HEK293 (cell line): ENCODE measurements around the gene ANKUB1.

Source experiments
- CTCF ChIA-PET: fragments of 350-600 bp; formaldehyde crosslinking; extraction: SDS; loops from one replicate; lab custom pipeline; 2021; ENCODE audit warnings: antibody characterized with exemption; lab: Yijun Ruan, JAX
- POLR2A ChIA-PET: fragments of 300-600 bp; formaldehyde crosslinking; extraction: SDS; loops from one replicate; lab custom pipeline; 2020; ENCODE audit warnings: antibody characterized with exemption, inconsistent platforms; lab: Yijun Ruan, JAX
- H3K27ac ChIP-seq: fragments of 200-500 bp; sonication (Bioruptor generic); 2 replicates; pipeline ENCODE4 v1.5.1; 2014; ENCODE audit warnings: low read depth, low read length, control low read depth, inconsistent platforms; ENCODE audit errors: extremely low read depth
- H3K36me3 ChIP-seq, 2 experiments: fragments of 200-500 bp in 1 of 2; sonication (Bioruptor generic) in 1 of 2; 1 replicate in 1 of 2; 2 replicates in 1 of 2; pipeline ENCODE4 v1.5.1; 2014 to 2017; ENCODE audit warnings: inconsistent platforms in 2 of 2, low read length in 2 of 2; ENCODE audit not compliant: control insufficient read depth in 2 of 2, insufficient read depth in 1 of 2
- H3K4me1 ChIP-seq: fragments of 200-500 bp; sonication (Bioruptor generic); 2 replicates; pipeline ENCODE4 v1.5.1; 2014; ENCODE audit warnings: mild to moderate bottlenecking, low read length, inconsistent platforms; ENCODE audit not compliant: control insufficient read depth, insufficient read depth
- H3K4me3 ChIP-seq: 2 replicates; pipeline ENCODE4 v1.5.1; 2011; ENCODE audit warnings: low read depth, mild to moderate bottlenecking, control low read depth, low read length, moderate library complexity
- H3K9me3 ChIP-seq: fragments of 200-500 bp; sonication (Bioruptor generic); 2 replicates; pipeline ENCODE4 v1.5.1; 2014; ENCODE audit warnings: low read depth, low read length, inconsistent platforms; ENCODE audit not compliant: control insufficient read depth, insufficient read depth
- FEZF1 ChIP-seq: fragments of 450-650 bp; formaldehyde crosslinking; IDR thresholded peaks from 2 replicates; pipeline ENCODE4 v1.5.1; 2016; ENCODE audit warnings: missing biosample characterization, missing genetic modification characterization
- MYNN ChIP-seq: fragments of 450-650 bp; formaldehyde crosslinking; IDR thresholded peaks from 2 replicates; pipeline ENCODE4 v1.5.1; 2016; ENCODE audit warnings: missing biosample characterization, missing genetic modification characterization, borderline replicate concordance
- PRDM1 ChIP-seq: fragments of 450-650 bp; formaldehyde crosslinking; IDR thresholded peaks from 2 replicates; pipeline ENCODE4; 2016; ENCODE audit warnings: missing biosample characterization, missing genetic modification characterization
- SCRT1 ChIP-seq: fragments of 450-650 bp; formaldehyde crosslinking; IDR thresholded peaks from 2 replicates; pipeline ENCODE4 v1.5.1; 2016; ENCODE audit warnings: missing biosample characterization, missing genetic modification characterization, borderline replicate concordance
- SCRT2 ChIP-seq: fragments of 450-650 bp; formaldehyde crosslinking; IDR thresholded peaks from 2 replicates; pipeline ENCODE4 v1.5.1; 2016; ENCODE audit warnings: missing biosample characterization, missing genetic modification characterization
- YY2 ChIP-seq: fragments of 450-650 bp; formaldehyde crosslinking; IDR thresholded peaks from 2 replicates; pipeline ENCODE4 v1.5.1; 2016; ENCODE audit warnings: missing biosample characterization, missing genetic modification characterization
- ZBTB21 ChIP-seq: fragments of 450-650 bp; formaldehyde crosslinking; IDR thresholded peaks from 2 replicates; pipeline ENCODE4 v1.5.1; 2017; ENCODE audit warnings: missing biosample characterization, missing genetic modification characterization
- ZNF132 ChIP-seq: fragments of 450-650 bp; formaldehyde crosslinking; IDR thresholded peaks from 2 replicates; pipeline ENCODE4 v1.5.1; 2017; ENCODE audit warnings: missing biosample characterization, missing genetic modification characterization, borderline replicate concordance
- ZNF16 ChIP-seq: fragments of 450-650 bp; formaldehyde crosslinking; IDR thresholded peaks from 2 replicates; pipeline ENCODE4 v1.5.1; 2016; ENCODE audit warnings: low read depth, missing biosample characterization, missing genetic modification characterization
- ZNF169 ChIP-seq: fragments of 450-650 bp; formaldehyde crosslinking; IDR thresholded peaks from 2 replicates; pipeline ENCODE4 v1.5.1; 2016; ENCODE audit warnings: missing biosample characterization, missing genetic modification characterization
- ZNF184 ChIP-seq: fragments of 450-650 bp; IDR thresholded peaks from 2 replicates; pipeline ENCODE4 v1.5.1; 2018; ENCODE audit warnings: missing biosample characterization, mild to moderate bottlenecking, missing genetic modification characterization
- ZNF416 ChIP-seq: fragments of 450-650 bp; formaldehyde crosslinking; IDR thresholded peaks from 2 replicates; pipeline ENCODE4 v1.5.1; 2016; ENCODE audit warnings: missing biosample characterization, missing genetic modification characterization
- ZNF423 ChIP-seq: fragments of 450-650 bp; formaldehyde crosslinking; IDR thresholded peaks from 2 replicates; pipeline ENCODE4 v1.5.1; 2016; ENCODE audit warnings: missing biosample characterization, missing genetic modification characterization
- ZNF624 ChIP-seq: fragments of 450-650 bp; formaldehyde crosslinking; IDR thresholded peaks from 2 replicates; pipeline ENCODE4 v1.5.1; 2017; ENCODE audit warnings: missing biosample characterization, missing genetic modification characterization
- ZNF670 ChIP-seq: fragments of 450-650 bp; formaldehyde crosslinking; IDR thresholded peaks from 2 replicates; pipeline ENCODE4 v1.5.1; 2016; ENCODE audit warnings: missing biosample characterization, missing genetic modification characterization, low read depth
- ZSCAN23 ChIP-seq: fragments of 450-650 bp; formaldehyde crosslinking; IDR thresholded peaks from 2 replicates; pipeline ENCODE4 v1.5.1; 2016; ENCODE audit warnings: missing biosample characterization, missing genetic modification characterization
- TF ChIP-seq, protein P1 (sequence below): fragments of 450-650 bp; formaldehyde crosslinking; IDR thresholded peaks from 2 replicates; pipeline ENCODE4 v1.5.1; 2016; ENCODE audit warnings: missing biosample characterization, missing genetic modification characterization
- TF ChIP-seq, protein P2 (sequence below): fragments of 450-650 bp; formaldehyde crosslinking; IDR thresholded peaks from 2 replicates; pipeline ENCODE4 v1.5.1; 2016; ENCODE audit warnings: missing biosample characterization, missing genetic modification characterization
- TF ChIP-seq, protein P3 (sequence below): fragments of 450-650 bp; formaldehyde crosslinking; IDR thresholded peaks from 2 replicates; pipeline ENCODE4 v1.5.1; 2017; ENCODE audit warnings: missing biosample characterization, missing genetic modification characterization
- TF ChIP-seq, protein P4 (sequence below): fragments of 450-650 bp; formaldehyde crosslinking; IDR thresholded peaks from 2 replicates; pipeline ENCODE4 v1.5.1; 2016; ENCODE audit warnings: missing biosample characterization, missing genetic modification characterization
- TF ChIP-seq, protein P5 (sequence below): fragments of 450-650 bp; formaldehyde crosslinking; IDR thresholded peaks from 2 replicates; pipeline ENCODE4 v1.5.1; 2016; ENCODE audit warnings: missing biosample characterization, missing genetic modification characterization

ANKUB1 gene

DNA sequence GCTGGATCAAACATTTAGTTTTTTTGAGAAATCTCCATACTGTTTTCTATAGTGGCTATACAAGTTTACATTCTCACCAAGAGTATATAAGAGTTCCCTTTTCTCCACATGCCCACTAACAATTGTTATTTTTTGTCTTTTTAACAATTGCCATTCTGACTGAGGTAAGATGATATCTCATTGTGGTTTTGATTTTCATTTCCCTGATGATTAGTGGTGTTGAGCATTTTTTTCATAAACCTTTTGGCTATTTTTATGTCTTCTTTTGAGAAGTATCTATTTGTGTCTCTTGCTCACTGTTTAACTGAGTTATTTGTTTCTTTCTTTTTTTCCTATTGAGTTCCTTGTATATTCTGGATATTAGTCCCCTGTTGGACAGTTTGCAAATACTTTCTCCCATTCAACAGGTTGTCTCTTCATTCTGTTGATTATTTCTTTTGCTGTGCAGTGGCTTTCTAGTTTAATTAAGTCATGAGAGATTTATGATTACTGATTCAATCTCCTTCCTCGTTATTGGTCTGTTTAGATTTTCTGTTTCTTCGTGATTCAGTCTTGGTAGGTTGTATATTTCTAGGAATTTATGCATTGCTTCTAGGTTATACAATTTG, 13.9 kb upstream of the ANKUB1 start:
- POLR2A ChIA-PET = no interaction called here
- no peaks in the 10 kb centered on the region for H3K9me3 ChIP-seq
- no peak for TF ChIP-seq ZNF416
- TF ChIP-seq, protein P1, sequence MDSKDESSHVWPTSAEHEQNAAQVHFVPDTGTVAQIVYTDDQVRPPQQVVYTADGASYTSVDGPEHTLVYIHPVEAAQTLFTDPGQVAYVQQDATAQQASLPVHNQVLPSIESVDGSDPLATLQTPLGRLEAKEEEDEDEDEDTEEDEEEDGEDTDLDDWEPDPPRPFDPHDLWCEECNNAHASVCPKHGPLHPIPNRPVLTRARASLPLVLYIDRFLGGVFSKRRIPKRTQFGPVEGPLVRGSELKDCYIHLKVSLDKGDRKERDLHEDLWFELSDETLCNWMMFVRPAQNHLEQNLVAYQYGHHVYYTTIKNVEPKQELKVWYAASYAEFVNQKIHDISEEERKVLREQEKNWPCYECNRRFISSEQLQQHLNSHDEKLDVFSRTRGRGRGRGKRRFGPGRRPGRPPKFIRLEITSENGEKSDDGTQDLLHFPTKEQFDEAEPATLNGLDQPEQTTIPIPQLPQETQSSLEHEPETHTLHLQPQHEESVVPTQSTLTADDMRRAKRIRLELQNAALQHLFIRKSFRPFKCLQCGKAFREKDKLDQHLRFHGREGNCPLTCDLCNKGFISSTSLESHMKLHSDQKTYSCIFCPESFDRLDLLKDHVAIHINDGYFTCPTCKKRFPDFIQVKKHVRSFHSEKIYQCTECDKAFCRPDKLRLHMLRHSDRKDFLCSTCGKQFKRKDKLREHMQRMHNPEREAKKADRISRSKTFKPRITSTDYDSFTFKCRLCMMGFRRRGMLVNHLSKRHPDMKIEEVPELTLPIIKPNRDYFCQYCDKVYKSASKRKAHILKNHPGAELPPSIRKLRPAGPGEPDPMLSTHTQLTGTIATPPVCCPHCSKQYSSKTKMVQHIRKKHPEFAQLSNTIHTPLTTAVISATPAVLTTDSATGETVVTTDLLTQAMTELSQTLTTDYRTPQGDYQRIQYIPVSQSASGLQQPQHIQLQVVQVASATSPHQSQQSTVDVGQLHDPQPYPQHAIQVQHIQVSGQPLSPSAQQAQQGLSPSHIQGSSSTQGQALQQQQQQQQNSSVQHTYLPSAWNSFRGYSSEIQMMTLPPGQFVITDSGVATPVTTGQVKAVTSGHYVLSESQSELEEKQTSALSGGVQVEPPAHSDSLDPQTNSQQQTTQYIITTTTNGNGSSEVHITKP (tag by site-specific recombination) = no peak
- peak; percentile 94 for TF ChIP-seq SCRT2 (tag by site-specific recombination)
- peak; percentile 87 for TF ChIP-seq SCRT1 (tag by site-specific recombination)
- no peaks in the 10 kb centered on the region for H3K4me1 ChIP-seq
- H3K27ac ChIP-seq = no peak overlapping the region
- CTCF ChIA-PET = interaction anchor here (0.6 to 3.5 kb wide), 2 partner anchors 41 to 131 kb away, joined by 3 to 71 read pairs; no protein-coding TSS in a partner anchor
- H3K4me3 ChIP-seq = no peak overlapping the region
- H3K36me3 ChIP-seq = no peaks in the 10 kb centered on the region

DNA sequence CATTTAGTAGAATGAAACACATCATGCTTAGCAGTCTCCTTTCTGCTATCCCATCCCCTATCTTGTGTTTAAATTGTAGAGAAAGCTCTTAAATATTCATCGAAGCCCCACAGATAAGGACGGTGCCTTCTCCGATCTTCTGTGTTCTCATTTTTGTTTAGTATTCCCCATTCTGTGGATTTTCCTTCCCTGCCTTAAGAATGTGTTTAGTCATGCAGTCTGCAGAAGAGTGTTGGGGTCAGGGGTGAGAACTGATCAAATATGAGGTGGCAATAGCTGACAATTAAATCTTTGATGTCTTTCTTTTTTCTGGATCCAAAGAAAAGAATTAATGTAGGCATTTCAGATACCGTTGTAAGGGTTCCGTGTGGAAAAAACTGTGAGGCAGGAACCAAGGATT, 9.3 kb upstream of the ANKUB1 start:
- no peaks in the 10 kb centered on the region for H3K36me3 ChIP-seq
- CTCF ChIA-PET = interaction anchor here (1.0 kb wide), 1 partner anchor 233 kb away, joined by 3 read pairs; no protein-coding TSS in a partner anchor
- no peak overlapping the region for H3K27ac ChIP-seq
- POLR2A ChIA-PET = no interaction called here
- TF ChIP-seq YY2 = no peak
- no peak for TF ChIP-seq ZNF184 (tag by site-specific recombination)
- TF ChIP-seq, protein P2, sequence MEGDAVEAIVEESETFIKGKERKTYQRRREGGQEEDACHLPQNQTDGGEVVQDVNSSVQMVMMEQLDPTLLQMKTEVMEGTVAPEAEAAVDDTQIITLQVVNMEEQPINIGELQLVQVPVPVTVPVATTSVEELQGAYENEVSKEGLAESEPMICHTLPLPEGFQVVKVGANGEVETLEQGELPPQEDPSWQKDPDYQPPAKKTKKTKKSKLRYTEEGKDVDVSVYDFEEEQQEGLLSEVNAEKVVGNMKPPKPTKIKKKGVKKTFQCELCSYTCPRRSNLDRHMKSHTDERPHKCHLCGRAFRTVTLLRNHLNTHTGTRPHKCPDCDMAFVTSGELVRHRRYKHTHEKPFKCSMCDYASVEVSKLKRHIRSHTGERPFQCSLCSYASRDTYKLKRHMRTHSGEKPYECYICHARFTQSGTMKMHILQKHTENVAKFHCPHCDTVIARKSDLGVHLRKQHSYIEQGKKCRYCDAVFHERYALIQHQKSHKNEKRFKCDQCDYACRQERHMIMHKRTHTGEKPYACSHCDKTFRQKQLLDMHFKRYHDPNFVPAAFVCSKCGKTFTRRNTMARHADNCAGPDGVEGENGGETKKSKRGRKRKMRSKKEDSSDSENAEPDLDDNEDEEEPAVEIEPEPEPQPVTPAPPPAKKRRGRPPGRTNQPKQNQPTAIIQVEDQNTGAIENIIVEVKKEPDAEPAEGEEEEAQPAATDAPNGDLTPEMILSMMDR (tag by site-specific recombination) = no peak
- no peak for TF ChIP-seq FEZF1 (tag by site-specific recombination)
- TF ChIP-seq, protein P3, sequence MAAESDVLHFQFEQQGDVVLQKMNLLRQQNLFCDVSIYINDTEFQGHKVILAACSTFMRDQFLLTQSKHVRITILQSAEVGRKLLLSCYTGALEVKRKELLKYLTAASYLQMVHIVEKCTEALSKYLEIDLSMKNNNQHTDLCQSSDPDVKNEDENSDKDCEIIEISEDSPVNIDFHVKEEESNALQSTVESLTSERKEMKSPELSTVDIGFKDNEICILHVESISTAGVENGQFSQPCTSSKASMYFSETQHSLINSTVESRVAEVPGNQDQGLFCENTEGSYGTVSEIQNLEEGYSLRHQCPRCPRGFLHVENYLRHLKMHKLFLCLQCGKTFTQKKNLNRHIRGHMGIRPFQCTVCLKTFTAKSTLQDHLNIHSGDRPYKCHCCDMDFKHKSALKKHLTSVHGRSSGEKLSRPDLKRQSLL = no peak
- TF ChIP-seq ZNF132 (tag by site-specific recombination) = no peak
- no peak for TF ChIP-seq ZBTB21 (tag by site-specific recombination)
- TF ChIP-seq MYNN (tag by site-specific recombination) = no peak
- no peak for TF ChIP-seq PRDM1 (tag by site-specific recombination)
- TF ChIP-seq, protein P4, sequence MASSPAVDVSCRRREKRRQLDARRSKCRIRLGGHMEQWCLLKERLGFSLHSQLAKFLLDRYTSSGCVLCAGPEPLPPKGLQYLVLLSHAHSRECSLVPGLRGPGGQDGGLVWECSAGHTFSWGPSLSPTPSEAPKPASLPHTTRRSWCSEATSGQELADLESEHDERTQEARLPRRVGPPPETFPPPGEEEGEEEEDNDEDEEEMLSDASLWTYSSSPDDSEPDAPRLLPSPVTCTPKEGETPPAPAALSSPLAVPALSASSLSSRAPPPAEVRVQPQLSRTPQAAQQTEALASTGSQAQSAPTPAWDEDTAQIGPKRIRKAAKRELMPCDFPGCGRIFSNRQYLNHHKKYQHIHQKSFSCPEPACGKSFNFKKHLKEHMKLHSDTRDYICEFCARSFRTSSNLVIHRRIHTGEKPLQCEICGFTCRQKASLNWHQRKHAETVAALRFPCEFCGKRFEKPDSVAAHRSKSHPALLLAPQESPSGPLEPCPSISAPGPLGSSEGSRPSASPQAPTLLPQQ = no peak
- TF ChIP-seq ZNF16 (tag by site-specific recombination) = no peak
- TF ChIP-seq ZNF169 (tag by site-specific recombination) = no peak
- no peak for TF ChIP-seq ZNF423 (tag by site-specific recombination)
- TF ChIP-seq, protein P5, sequence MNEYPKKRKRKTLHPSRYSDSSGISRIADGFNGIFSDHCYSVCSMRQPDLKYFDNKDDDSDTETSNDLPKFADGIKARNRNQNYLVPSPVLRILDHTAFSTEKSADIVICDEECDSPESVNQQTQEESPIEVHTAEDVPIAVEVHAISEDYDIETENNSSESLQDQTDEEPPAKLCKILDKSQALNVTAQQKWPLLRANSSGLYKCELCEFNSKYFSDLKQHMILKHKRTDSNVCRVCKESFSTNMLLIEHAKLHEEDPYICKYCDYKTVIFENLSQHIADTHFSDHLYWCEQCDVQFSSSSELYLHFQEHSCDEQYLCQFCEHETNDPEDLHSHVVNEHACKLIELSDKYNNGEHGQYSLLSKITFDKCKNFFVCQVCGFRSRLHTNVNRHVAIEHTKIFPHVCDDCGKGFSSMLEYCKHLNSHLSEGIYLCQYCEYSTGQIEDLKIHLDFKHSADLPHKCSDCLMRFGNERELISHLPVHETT (tag by site-specific recombination) = no peak
- TF ChIP-seq ZNF670 (tag by site-specific recombination) = no peak
- no peak for TF ChIP-seq ZSCAN23
- no peak for TF ChIP-seq ZNF624 (tag by site-specific recombination)
- TF ChIP-seq, all 188 proteins: peak for 0
- Histone ChIP-seq H3K4me1 (no peaks in the 10 kb centered on the region), H3K4me3 (no peak overlapping the region), H3K9me3 (no peaks in the 10 kb centered on the region)
